ENCODE data around the gene DIAPH3.

Gene DIAPH3

GRCh38 chr13:59861676-59862075 lies 302.1 kb downstream of the DIAPH3 start:
- DNase-seq (ENCODE audit: low read depth): no peak

GRCh38 chr13:59856281-59856810 lies 307.4 kb downstream of the DIAPH3 start:
- DNase-seq (ENCODE audit: low read depth): no peak

- DNase-seq (ENCODE audit: low read depth): no peak
Measured at GRCh38 chr13:59846845-59847620, 316.7 kb downstream of the DIAPH3 start.

GRCh38 chr13:59843040-59843439 lies 320.7 kb downstream of the DIAPH3 start:
- DNase-seq (ENCODE audit: low read depth): no peak

GRCh38 chr13:59842507-59842906 lies 321.2 kb downstream of the DIAPH3 start:
- DNase-seq (ENCODE audit: low read depth): no peak

GRCh38 chr13:59839186-59839585 lies 324.5 kb downstream of the DIAPH3 start:
- DNase-seq (ENCODE audit: low read depth): no peak

GRCh38 chr13:59837101-59837500 lies 326.6 kb downstream of the DIAPH3 start:
- no peak for DNase-seq (ENCODE audit: low read depth)

GRCh38 chr13:59835569-59835968 lies 328.2 kb downstream of the DIAPH3 start:
- DNase-seq (ENCODE audit: low read depth): no peak

GRCh38 chr13:59834801-59835200 lies 328.9 kb downstream of the DIAPH3 start:
- DNase-seq (ENCODE audit: low read depth): no peak

- no peak for DNase-seq (ENCODE audit: low read depth)
Measured at GRCh38 chr13:59829690-59830089, 334.0 kb downstream of the DIAPH3 start.

GRCh38 chr13:59823486-59823885 lies 340.2 kb downstream of the DIAPH3 start:
- peak; percentile 26 for DNase-seq (ENCODE audit: low read depth)

- DNase-seq (ENCODE audit: low read depth): no peak
Measured at GRCh38 chr13:59809564-59809963, 354.2 kb downstream of the DIAPH3 start.

- DNase-seq (ENCODE audit: low read depth): no peak
Measured at GRCh38 chr13:59806801-59807200, 356.9 kb downstream of the DIAPH3 start.

GRCh38 chr13:59801107-59801880 lies 362.4 kb downstream of the DIAPH3 start:
- DNase-seq (ENCODE audit: low read depth): no peak

GRCh38 chr13:59793107-59793506 lies 370.6 kb downstream of the DIAPH3 start:
- DNase-seq (ENCODE audit: low read depth): no peak

GRCh38 chr13:59790626-59791025 lies 373.1 kb downstream of the DIAPH3 start:
- peak; percentile 12 for DNase-seq (ENCODE audit: low read depth)

GRCh38 chr13:59789558-59789957 lies 374.2 kb downstream of the DIAPH3 start:
- DNase-seq (ENCODE audit: low read depth): no peak

GRCh38 chr13:59787679-59788078 lies 376.0 kb downstream of the DIAPH3 start:
- no peak for DNase-seq (ENCODE audit: low read depth)

GRCh38 chr13:59782696-59783095 lies 381.0 kb downstream of the DIAPH3 start:
- DNase-seq (ENCODE audit: low read depth): no peak

GRCh38 chr13:59780058-59780457 lies 383.7 kb downstream of the DIAPH3 start:
- no peak for DNase-seq (ENCODE audit: low read depth)

- DNase-seq (ENCODE audit: low read depth): peak; percentile 71
Measured at GRCh38 chr13:59776924-59777690, 386.6 kb downstream of the DIAPH3 start.

- DNase-seq (ENCODE audit: low read depth): peak; percentile 43
Measured at GRCh38 chr13:59774491-59774971, 389.2 kb downstream of the DIAPH3 start.

All from stromal cell of bone marrow (primary cell).